HG02852 (cell line): ENCODE data around the gene KLF17.

Experiments used
- ATAC-seq: cut with Tn5 transposase; IDR thresholded peaks from one replicate; pipeline ENCODE4 v1.9.1; 2021; ENCODE audit warnings: mild to moderate bottlenecking, moderate library complexity; ENCODE audit not compliant: unreplicated experiment

The KLF17 gene

GRCh38 chr1:44151808-44152207 is 33.2 kb downstream of the KLF17 start:
- ATAC-seq: no peak

- no peak for ATAC-seq
Observed at GRCh38 chr1:44152692-44153091, 34.1 kb downstream of the KLF17 start.

DNA sequence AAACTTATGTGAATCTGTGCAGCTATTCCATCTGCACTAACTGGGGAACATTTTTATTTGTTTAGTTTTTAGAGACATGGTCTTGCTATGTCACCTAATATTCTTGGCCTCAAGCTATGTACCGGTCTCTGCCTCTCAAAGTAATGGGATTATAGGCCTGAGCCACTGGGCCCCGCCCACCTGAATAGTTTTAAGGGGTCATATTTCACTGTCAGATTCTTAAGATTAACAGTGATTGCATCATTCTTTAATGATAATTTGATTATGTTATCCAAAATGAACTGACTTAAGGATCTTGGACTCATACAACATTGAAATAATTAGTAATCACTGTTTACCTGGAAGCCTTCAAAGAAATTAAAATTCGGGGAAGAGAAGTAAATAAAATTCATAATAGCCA is 35.4 kb downstream of the KLF17 start:
- ATAC-seq: no peak

DNA sequence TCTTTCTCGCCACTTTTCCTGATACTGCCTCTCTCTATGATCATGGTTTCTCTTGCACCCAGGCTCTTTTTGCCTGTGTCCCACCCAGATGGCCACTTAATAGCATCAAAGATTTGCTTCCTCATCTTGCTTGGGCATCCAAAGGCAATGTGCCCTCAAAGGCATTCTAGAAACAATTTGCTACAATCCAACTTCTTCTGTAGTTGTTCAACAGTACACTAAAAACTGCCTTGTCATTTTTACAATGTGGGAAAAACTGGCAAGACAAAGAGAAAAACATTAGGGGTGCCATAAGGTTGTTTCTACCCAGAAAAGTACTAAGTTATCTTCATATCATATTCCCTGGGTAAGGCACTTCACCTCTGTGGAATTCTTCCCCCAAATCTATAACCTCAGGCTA is 39.3 kb downstream of the KLF17 start:
- ATAC-seq: no peak

DNA sequence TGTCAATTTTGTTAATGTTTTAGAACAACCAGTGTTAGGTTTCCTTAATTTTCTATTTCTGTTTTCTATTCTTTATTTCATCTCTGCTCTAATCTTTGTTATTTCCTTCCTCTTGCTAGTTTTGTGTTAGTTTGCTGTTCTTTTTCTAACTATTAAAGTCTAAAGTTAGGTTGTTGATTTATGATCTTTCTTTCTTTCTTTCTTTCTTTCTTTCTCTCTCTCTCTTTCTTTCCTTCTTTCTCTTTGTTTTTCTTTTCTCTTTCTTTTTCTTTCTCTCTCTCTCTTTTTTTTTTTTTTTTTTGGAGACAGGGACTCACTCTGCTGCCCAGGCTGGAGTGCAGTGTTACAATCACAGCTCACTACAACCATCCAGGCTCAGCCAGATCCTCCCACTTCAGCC is 40.2 kb downstream of the KLF17 start:
- no peak for ATAC-seq

- ATAC-seq: no peak
Observed at GRCh38 chr1:44161546-44161945, 42.9 kb downstream of the KLF17 start.

DNA sequence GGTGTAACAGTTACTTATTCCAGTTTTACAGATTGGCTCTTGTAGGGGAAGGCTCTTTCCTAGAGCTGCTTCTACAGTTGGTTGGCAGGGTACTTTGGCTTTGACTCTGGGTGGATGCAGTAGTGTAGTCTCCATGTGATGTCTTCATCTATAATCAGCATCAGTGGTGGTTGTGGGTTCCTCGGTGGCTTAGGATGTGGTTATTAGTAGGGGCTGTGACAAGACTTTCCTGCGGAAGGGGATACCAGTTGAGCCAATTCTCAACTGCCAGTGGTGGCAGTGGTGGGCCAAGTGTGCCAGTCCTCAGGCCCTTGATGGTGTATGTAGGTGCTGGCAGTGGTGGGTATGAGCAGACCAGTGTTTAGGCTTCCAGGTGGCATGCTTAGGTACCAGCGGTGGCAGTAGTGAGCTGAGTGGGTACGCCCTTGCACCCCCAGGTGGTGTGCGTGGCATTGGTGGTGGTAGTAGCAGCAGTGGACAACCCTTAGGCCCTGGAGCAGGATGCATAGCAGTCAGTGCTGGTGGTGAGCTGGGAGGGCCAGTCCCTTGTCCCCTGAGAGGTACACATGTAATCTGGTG is 50.0 kb downstream of the KLF17 start:
- ATAC-seq: no peak

- ATAC-seq: no peak
Observed at GRCh38 chr1:44170281-44170823, 51.7 kb downstream of the KLF17 start.

DNA sequence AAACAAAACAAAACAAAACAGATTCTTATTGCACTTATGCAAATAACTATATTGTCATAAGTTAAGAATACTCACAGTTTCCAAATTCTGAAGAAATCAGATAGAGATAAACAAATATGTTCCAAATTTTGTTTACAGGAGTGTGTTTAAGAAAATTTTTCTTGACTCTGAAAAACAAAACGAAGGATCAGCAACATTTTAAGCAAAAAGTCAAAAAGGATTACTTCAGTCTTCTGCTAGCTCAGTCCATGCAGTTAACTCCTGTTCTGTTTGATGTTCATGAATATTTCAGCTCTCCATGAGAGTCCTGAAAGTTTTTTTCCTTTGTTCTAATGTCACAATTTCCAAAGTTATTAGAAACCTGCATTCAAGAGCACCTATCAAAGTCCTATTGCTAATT is 56.0 kb downstream of the KLF17 start:
- ATAC-seq: no peak
